SU-DHL-6 (cell line): Measurements from ENCODE around the gene ANKS1B.

Experiments used
- H2AFZ ChIP-seq: fragments of 200-600 bp; sonication (generic); 2 replicates; pipeline ENCODE4 v1.6.1; 2014; ENCODE audit warnings: low read depth, mild to moderate bottlenecking, moderate library complexity, mixed read lengths, antibody characterized with exemption, low read length; ENCODE audit not compliant: severe bottlenecking
- H3F3A ChIP-seq: fragments of 200-600 bp; shearing (Covaris generic); 2 replicates; pipeline ENCODE4 v1.6.0; 2016; ENCODE audit warnings: antibody characterized with exemption, mild to moderate bottlenecking; ENCODE audit not compliant: insufficient read depth
- H3K27ac ChIP-seq: fragments of 200-600 bp; sonication (generic); 2 replicates; pipeline ENCODE4 v1.5.1; 2016; ENCODE audit warnings: low read depth, mild to moderate bottlenecking, low read length, moderate library complexity, mixed read lengths
- H3K27me3 ChIP-seq: fragments of 200-600 bp; sonication (generic), shearing (Covaris generic); 2 replicates; pipeline ENCODE4 v1.6.0; 2014; ENCODE audit warnings: mild to moderate bottlenecking, low read length
- H3K36me3 ChIP-seq: fragments of 200-600 bp; sonication (generic); 2 replicates; pipeline ENCODE4 v1.6.1; 2014; ENCODE audit warnings: mild to moderate bottlenecking, low read length, mixed read lengths
- H3K4me2 ChIP-seq: fragments of 300-600, 200-600 bp; shearing (Covaris generic), sonication (generic); 2 replicates; pipeline ENCODE4 v1.6.0; 2014; ENCODE audit warnings: low read length, low read depth, mild to moderate bottlenecking; ENCODE audit not compliant: poor library complexity, severe bottlenecking
- H3K4me3 ChIP-seq: fragments of 200-600 bp; sonication (generic); 2 replicates; pipeline ENCODE4 v1.5.1; 2014; ENCODE audit warnings: antibody characterized with exemption, low read length, mild to moderate bottlenecking, mixed read lengths; ENCODE audit not compliant: insufficient read depth, poor library complexity, severe bottlenecking
- H3K79me2 ChIP-seq: fragments of 200-600 bp; sonication (generic); 2 replicates; pipeline ENCODE4 v1.6.1; 2014; ENCODE audit warnings: mild to moderate bottlenecking, low read length, moderate library complexity; ENCODE audit not compliant: insufficient read depth
- H3K9ac ChIP-seq: fragments of 200-600 bp; sonication (generic); 2 replicates; pipeline ENCODE4 v1.7.0; 2014; ENCODE audit warnings: mild to moderate bottlenecking, low read length
- H3K9me2 ChIP-seq: fragments of 200-600 bp; sonication (generic); replicated peaks from 2 replicates; pipeline ENCODE4 v1.6.1; 2014; ENCODE audit warnings: low read length; ENCODE audit not compliant: insufficient read depth
- H3K9me3 ChIP-seq: fragments of 200-600 bp; sonication (generic); 2 replicates; pipeline ENCODE4 v1.6.1; 2014; ENCODE audit warnings: low read length, mixed read lengths; ENCODE audit not compliant: insufficient read depth
- H4K20me1 ChIP-seq: fragments of 200-600 bp; sonication (generic); 2 replicates; pipeline ENCODE4 v1.6.1; 2014; ENCODE audit warnings: low read depth, mild to moderate bottlenecking, antibody characterized with exemption, low read length, moderate library complexity, mixed read lengths
- EZH2phosphoT487 ChIP-seq: fragments of 200-600 bp; sonication (generic), shearing (Covaris generic); conservative IDR thresholded peaks from 2 replicates; pipeline ENCODE4 v1.6.1; 2018; ENCODE audit warnings: mild to moderate bottlenecking, antibody characterized with exemption, low read length, moderate library complexity, mixed read lengths
- TF ChIP-seq, protein P1 (sequence below): fragments of 200-600 bp; sonication (generic); IDR thresholded peaks from one replicate; pipeline ENCODE4 v1.5.1; 2017; ENCODE audit warnings: antibody characterized with exemption, mild to moderate bottlenecking, low read length, moderate library complexity; ENCODE audit not compliant: insufficient read depth, poor library complexity, severe bottlenecking

The ANKS1B gene

DNA sequence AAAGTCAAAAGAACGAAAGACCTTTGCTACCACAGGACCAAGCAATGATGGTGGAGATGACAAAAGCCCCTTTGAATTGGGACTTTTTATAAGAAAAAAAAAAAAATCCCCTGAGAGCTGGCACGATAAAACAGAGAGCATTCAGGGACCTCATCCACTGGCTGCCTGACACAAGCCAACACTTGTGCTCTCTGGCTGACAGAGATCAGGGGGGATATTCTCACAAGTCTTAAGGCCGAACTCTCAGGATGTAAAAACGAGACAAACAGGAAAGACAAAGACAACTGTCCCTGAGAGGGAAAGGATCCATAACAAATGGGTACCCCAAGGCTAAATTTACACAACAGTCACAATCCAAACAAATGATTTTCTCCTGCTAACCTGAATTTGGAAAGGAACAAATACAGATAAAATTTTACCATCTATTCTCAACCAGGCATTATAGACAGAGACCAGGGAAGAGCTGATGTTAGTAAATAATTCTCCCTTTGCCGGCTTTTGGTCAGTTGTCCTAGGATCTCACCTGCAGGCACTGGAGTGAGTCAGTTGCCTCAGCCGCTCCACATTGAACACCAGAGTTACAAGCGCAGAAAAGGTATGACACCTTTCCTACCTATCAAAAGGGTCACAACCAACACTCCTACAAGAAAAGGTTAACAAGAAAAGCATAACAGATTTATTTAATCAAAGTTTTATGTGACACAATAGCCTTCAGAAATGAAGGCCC is 375.1 kb downstream of the ANKS1B start:
- Histone ChIP-seq H3K9me2 (no peaks in the 10 kb centered on the region), H3K9ac (no peak overlapping the region), H3K36me3 (no peaks in the 10 kb centered on the region), H3K27ac (no peak overlapping the region), H3K9me3 (no peaks in the 10 kb centered on the region), H3K27me3 (no peaks in the 10 kb centered on the region), H3K79me2 (no peaks in the 10 kb centered on the region), H3K4me3 (no peak overlapping the region), H3F3A (no peaks in the 10 kb centered on the region), H3K4me2 (no peak overlapping the region), H4K20me1 (no peaks in the 10 kb centered on the region), H2AFZ (no peak overlapping the region)
- no peak for TF ChIP-seq EZH2phosphoT487
- TF ChIP-seq, protein P1, sequence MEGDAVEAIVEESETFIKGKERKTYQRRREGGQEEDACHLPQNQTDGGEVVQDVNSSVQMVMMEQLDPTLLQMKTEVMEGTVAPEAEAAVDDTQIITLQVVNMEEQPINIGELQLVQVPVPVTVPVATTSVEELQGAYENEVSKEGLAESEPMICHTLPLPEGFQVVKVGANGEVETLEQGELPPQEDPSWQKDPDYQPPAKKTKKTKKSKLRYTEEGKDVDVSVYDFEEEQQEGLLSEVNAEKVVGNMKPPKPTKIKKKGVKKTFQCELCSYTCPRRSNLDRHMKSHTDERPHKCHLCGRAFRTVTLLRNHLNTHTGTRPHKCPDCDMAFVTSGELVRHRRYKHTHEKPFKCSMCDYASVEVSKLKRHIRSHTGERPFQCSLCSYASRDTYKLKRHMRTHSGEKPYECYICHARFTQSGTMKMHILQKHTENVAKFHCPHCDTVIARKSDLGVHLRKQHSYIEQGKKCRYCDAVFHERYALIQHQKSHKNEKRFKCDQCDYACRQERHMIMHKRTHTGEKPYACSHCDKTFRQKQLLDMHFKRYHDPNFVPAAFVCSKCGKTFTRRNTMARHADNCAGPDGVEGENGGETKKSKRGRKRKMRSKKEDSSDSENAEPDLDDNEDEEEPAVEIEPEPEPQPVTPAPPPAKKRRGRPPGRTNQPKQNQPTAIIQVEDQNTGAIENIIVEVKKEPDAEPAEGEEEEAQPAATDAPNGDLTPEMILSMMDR = no peak

DNA sequence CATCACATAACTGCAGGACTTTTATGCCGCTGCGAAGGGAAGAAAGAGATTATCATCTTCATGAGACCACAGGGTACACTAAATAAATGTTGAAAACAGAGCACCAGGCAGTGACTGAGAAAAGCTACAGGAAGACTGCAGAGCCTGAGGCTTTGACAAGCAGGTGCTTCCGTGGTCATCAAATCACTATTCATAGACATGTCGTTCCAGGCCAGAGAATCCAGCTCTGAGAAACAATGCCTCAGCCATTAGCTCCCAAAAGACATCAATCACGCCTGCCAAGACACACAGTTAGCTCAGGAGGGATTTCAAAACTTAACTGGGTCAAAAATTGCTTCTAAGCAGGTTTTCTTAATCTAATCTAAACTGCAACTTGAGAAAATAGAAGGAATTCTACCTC is 384.3 kb downstream of the ANKS1B start:
- H3K4me3 ChIP-seq = no peak overlapping the region
- H3K27me3 ChIP-seq = no peaks in the 10 kb centered on the region
- peak overlapping the region; percentile 10 for H3K4me2 ChIP-seq
- H3K79me2 ChIP-seq = no peaks in the 10 kb centered on the region
- no peak overlapping the region for H2AFZ ChIP-seq
- H3F3A ChIP-seq = no peaks in the 10 kb centered on the region
- H3K27ac ChIP-seq = peak overlapping the region; percentile 74
- no peaks in the 10 kb centered on the region for H4K20me1 ChIP-seq
- H3K36me3 ChIP-seq = no peaks in the 10 kb centered on the region
- TF ChIP-seq EZH2phosphoT487 = no peak
- TF ChIP-seq, protein P1 = no peak
- no peaks in the 10 kb centered on the region for H3K9me2 ChIP-seq
- no peaks in the 10 kb centered on the region for H3K9me3 ChIP-seq
- H3K9ac ChIP-seq = no peak overlapping the region

DNA sequence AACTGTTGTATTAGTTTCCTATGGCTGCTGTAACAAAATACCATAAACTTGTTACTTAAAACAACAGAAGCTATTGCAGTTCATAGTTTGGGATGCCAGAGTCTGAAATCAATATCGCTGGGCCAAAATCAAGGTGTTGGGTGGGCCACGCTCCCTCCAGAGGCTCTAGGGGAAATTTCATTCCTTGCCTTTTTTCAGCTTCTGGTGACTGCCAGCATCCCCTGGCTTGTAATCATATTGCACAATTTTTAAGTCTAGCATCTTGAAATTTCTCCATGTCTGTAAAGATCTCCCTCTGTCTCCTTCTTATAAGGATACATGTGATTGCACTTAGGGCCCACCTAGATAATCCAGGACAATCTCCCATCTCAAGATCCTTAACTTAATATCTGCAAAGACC is 386.0 kb downstream of the ANKS1B start:
- Histone ChIP-seq H2AFZ (no peak overlapping the region), H3K27me3 (no peaks in the 10 kb centered on the region), H3K4me2 (no peak overlapping the region), H3K36me3 (no peaks in the 10 kb centered on the region), H3F3A (no peaks in the 10 kb centered on the region), H3K9me3 (no peaks in the 10 kb centered on the region), H3K9me2 (no peaks in the 10 kb centered on the region), H3K9ac (no peak overlapping the region), H4K20me1 (no peaks in the 10 kb centered on the region), H3K4me3 (no peak overlapping the region), H3K27ac (peak overlapping the region; percentile 74), H3K79me2 (no peaks in the 10 kb centered on the region)
- no peak for TF ChIP-seq EZH2phosphoT487
- TF ChIP-seq, protein P1 = no peak
